Measurements from ENCODE around the gene LRIT1. TPM values are rescaled to one million over a fixed set of nuclear protein-coding genes. Genes with fewer than 3 reads are reported as not detected.

The LRIT1 gene
- total RNA-seq, 1 donor from 2014 or later: not detected

DNA sequence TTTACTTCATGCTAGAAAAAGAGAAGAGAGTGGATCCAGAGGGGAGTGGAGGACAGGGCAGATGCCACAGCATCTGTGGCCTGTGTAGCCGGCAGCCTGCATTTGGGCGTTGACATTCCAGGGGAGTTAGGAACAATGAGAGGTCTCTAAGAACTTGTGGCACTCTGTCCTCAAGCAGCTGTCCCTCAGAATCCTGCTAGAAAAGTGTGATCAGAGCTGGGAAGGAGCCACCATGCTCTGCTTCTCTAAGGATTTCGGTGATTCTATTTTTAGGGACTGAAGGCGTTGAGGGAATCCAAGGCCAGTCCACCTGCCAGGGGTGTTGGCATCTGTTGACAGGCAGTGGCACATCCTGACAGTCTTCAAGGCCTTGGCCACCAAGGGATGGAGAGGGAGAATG is 23.6 kb downstream of the LRIT1 start:
- no peaks in the 10 kb centered on the region for H3K9me3 ChIP-seq
- DNase-seq (no peak), ATAC-seq (no peak)
- no peak overlapping the region for H3K27ac ChIP-seq
- no peaks in the 10 kb centered on the region for H3K36me3 ChIP-seq
- peaks cover 7% of the 10 kb centered on the region for H3K27me3 ChIP-seq (ENCODE audit: low read depth)
- H3K4me1 ChIP-seq: no peaks in the 10 kb centered on the region
- intact Hi-C loops (cut with DNase I): no loop called here
- H3K4me3 ChIP-seq: no peak overlapping the region
- TF ChIP-seq, protein P1, sequence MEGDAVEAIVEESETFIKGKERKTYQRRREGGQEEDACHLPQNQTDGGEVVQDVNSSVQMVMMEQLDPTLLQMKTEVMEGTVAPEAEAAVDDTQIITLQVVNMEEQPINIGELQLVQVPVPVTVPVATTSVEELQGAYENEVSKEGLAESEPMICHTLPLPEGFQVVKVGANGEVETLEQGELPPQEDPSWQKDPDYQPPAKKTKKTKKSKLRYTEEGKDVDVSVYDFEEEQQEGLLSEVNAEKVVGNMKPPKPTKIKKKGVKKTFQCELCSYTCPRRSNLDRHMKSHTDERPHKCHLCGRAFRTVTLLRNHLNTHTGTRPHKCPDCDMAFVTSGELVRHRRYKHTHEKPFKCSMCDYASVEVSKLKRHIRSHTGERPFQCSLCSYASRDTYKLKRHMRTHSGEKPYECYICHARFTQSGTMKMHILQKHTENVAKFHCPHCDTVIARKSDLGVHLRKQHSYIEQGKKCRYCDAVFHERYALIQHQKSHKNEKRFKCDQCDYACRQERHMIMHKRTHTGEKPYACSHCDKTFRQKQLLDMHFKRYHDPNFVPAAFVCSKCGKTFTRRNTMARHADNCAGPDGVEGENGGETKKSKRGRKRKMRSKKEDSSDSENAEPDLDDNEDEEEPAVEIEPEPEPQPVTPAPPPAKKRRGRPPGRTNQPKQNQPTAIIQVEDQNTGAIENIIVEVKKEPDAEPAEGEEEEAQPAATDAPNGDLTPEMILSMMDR (IDR thresholded peaks at IDR 0.05): no peak

DNA sequence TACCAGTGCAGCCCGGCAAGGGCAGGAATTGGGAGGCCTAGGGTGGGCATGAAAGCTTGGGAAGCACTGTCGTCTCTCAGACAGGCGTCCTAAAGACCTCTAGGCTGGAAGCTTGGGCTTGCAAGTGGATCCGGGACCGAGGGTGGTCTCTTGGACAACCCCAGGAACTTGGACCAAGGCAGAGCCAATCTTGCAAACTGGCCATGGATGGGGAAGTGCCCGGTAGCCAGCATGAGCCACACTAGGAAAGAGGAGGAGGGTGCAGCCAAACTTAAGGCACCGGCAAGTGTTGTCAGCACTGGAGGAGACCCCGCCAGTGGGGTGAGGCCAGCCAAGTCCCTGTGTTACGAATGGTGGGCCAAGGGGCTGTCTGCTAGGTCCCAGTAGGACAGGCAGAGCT is 24.5 kb downstream of the LRIT1 start:
- Histone ChIP-seq H3K4me3 (no peak overlapping the region), H3K27ac (no peak overlapping the region), H3K27me3 (ENCODE audit: low read depth) (no peaks in the 10 kb centered on the region), H3K4me1 (no peaks in the 10 kb centered on the region), H3K36me3 (no peaks in the 10 kb centered on the region), H3K9me3 (no peaks in the 10 kb centered on the region)
- intact Hi-C loops (cut with DNase I): no loop called here
- no peak for ATAC-seq
- TF ChIP-seq, protein P1 (IDR thresholded peaks at IDR 0.05): no peak
- no peak for DNase-seq

DNA sequence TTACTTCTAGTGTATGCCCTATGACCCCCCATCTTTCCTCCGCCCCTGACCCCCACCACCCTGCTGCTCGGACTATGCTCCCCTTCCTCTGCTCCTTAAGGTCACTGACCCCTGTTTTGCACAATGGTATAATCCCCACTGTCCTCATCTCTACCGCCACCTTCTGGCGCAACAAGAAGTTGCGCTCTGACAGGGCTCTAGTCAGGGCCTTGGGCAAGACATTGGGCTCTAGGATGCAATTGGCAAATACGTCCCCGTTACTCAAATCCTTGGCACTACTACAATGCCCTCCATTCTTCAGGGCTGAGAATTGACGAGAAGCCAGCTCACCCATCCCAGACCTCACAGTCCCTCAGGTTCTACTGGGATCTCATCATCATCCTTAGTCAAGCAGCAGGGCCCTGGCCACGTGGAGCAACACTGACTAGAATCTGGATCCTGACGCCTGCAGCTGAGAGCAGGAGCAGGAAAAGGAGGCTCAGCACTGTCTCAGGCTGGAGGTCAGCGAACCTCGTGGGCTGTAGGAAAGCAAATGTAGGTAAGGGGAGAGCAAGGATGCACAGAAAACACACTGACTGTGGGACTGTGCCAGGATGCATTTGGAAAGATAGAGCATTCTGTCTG is 26.6 kb downstream of the LRIT1 start:
- Histone ChIP-seq H3K9me3 (no peaks in the 10 kb centered on the region), H3K4me1 (no peaks in the 10 kb centered on the region), H3K36me3 (no peaks in the 10 kb centered on the region), H3K4me3 (no peak overlapping the region), H3K27ac (no peak overlapping the region), H3K27me3 (ENCODE audit: low read depth) (no peaks in the 10 kb centered on the region)
- DNase-seq (no peak), ATAC-seq (peak in 1 of 2 donors; percentile 37)
- TF ChIP-seq, protein P1 (IDR thresholded peaks at IDR 0.05): peak; percentile 23
- intact Hi-C loops (cut with DNase I): no loop called here

DNA sequence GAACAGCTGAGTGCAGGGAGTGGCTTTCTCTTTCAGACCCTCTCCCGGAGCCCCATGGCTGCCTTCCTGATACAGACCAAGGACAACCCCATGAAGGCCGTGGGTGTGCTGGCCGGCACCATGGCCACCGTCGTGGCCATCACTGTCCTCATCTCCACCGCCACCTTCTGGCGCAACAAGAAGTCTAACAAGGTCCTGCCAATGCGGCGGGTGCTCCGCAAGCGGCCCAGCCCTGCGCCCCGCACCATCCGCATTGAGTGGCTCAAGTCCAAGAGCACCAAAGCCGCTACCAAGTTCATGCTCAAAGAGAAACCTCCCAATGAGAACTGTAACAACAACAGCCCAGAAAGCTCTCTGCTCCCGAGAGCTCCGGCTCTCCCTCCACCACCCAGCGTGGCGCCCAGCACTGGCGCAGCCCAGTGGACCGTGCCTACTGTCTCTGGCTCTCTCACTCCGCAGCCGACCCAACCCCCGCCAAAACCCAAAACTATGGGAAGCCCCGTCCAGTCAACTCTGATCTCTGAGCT is 27.2 kb downstream of the LRIT1 start:
- H3K27me3 ChIP-seq (ENCODE audit: low read depth): no peaks in the 10 kb centered on the region
- intact Hi-C loops (cut with DNase I): no loop called here
- H3K27ac ChIP-seq: no peak overlapping the region
- no peaks in the 10 kb centered on the region for H3K36me3 ChIP-seq
- H3K4me1 ChIP-seq: no peaks in the 10 kb centered on the region
- DNase-seq (no peak), ATAC-seq (peak in 1 of 2 donors; percentile 19)
- H3K4me3 ChIP-seq: no peak overlapping the region
- TF ChIP-seq, protein P1 (IDR thresholded peaks at IDR 0.05): no peak
- no peaks in the 10 kb centered on the region for H3K9me3 ChIP-seq

DNA sequence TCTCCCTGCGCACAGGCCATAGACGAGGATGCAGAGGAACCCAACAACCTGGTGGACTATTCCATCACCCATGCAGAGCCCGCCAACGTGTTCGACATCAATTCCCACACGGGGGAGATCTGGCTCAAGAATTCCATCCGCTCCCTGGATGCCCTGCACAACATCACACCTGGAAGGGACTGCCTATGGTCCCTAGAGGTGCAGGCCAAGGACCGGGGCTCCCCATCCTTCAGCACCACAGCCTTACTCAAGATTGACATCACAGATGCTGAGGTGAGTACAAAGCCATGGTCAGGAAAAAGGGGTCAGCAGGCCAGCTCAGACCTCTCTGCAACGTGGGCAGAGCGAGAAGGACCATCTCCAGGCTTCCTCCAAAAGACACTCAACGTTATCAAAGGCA is 28.3 kb downstream of the LRIT1 start:
- TF ChIP-seq, protein P1 (IDR thresholded peaks at IDR 0.05): no peak
- intact Hi-C loops (cut with DNase I): no loop called here
- H3K4me1 ChIP-seq: no peaks in the 10 kb centered on the region
- no peak for ATAC-seq
- no peaks in the 10 kb centered on the region for H3K9me3 ChIP-seq
- no peaks in the 10 kb centered on the region for H3K27me3 ChIP-seq (ENCODE audit: low read depth)
- no peak overlapping the region for H3K4me3 ChIP-seq
- DNase-seq: no peak
- no peak overlapping the region for H3K27ac ChIP-seq
- no peaks in the 10 kb centered on the region for H3K36me3 ChIP-seq

All from lower lobe of right lung (tissue), 2 donors.